GM12872 (cell line): ENCODE data around the gene PSENEN.

Experiments used
- TF ChIP-seq, protein P1 (sequence below): IDR thresholded peaks from 3 replicates; pipeline ENCODE4 v1.5.1; 2011; ENCODE audit warnings: low read depth, mild to moderate bottlenecking, low read length, moderate library complexity; ENCODE audit not compliant: insufficient read depth

PSENEN gene

DNA sequence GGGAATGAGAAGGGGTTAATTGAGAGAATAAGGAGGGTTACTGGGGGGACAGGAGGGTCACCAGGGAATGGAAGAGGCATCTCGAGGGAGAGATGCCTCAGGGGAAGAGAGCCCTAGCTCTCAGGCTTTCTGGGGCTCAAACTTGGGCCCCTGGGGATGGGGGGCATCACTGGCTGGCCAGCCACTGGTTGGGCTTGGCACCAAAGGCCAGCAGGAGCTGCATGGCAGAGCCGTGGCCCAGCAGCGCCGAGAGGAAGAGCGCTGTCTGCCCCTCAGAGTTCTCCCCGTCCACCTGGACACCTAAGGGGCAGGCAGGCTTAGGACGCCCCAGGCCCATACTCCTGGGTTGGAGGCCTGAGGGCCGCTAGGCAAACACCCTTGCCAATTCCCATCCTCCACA lies 47.4 kb downstream of the PSENEN start:
- TF ChIP-seq, protein P1, sequence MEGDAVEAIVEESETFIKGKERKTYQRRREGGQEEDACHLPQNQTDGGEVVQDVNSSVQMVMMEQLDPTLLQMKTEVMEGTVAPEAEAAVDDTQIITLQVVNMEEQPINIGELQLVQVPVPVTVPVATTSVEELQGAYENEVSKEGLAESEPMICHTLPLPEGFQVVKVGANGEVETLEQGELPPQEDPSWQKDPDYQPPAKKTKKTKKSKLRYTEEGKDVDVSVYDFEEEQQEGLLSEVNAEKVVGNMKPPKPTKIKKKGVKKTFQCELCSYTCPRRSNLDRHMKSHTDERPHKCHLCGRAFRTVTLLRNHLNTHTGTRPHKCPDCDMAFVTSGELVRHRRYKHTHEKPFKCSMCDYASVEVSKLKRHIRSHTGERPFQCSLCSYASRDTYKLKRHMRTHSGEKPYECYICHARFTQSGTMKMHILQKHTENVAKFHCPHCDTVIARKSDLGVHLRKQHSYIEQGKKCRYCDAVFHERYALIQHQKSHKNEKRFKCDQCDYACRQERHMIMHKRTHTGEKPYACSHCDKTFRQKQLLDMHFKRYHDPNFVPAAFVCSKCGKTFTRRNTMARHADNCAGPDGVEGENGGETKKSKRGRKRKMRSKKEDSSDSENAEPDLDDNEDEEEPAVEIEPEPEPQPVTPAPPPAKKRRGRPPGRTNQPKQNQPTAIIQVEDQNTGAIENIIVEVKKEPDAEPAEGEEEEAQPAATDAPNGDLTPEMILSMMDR, result no peak

DNA sequence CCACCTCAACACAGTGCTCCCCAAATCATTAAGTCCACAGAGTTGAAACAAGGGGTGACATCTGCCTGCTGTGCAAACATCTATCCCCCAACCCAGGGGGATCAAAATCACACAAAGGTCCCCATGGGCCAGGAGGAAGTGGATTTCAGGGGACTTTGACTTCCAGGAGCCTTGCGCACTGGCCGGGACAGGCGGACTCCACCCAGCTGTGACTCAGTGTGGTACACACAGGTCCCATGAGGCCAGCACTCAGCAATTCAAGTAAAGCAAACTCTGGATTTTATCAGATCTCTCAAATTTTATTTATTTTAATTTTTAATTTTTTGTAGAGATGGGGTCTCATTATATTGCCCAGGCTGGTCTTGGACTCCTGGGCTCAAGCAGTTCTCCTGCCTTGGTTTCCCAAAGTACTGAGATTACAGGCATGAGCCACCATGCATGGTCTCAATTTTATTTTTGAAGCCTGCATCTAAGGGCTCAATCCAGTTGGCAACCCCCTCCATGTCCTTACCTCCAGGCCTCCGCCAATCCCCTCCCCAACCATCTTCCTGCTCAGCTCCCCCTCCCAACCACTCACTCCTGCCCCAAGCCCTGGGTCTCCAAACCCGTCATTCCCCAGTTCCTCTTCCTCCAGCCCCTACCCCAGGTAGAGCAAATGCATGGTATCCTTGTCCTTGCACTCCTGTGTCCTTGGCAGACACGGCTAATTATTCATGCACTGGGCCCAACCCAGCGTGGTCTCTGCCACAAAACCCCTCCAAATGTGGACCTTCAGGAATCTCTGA lies 48.1 kb downstream of the PSENEN start:
- TF ChIP-seq, protein P1, result no peak
